Fibroblast of lung (primary cell): ENCODE results near the gene PODXL2.

Experiments
- CTCF ChIP-seq, 2 donors: IDR thresholded peaks in 1 of 2; conservative IDR thresholded peaks in 1 of 2; 1 replicate in 1 of 2; 2 replicates in 1 of 2; pipeline ENCODE4 v1.5.1; 2011 to 2012; ENCODE audit warnings: low read length in 2 of 2, control low read depth in 1 of 2, inconsistent platforms in 1 of 2, low read depth in 1 of 2, mild to moderate bottlenecking in 1 of 2
- EZH2 ChIP-seq: IDR thresholded peaks from 2 replicates; pipeline ENCODE4 v1.5.1; 2012; ENCODE audit warnings: low read length, control low read depth, mild to moderate bottlenecking; ENCODE audit errors: missing control alignments

- no peak for TF ChIP-seq EZH2
- TF ChIP-seq CTCF (conservative IDR thresholded peaks at IDR 0.05 in 1 of 2, IDR thresholded peaks at IDR 0.05 in 1 of 2; ENCODE audit: low read depth in 1 of 2, low read length in 2 of 2): no peak
Observed at GRCh38 chr3:127672429-127673190, 43.6 kb downstream of the PODXL2 start, which contains the start of gene ABTB1.
